Spleen (tissue), 11 donors: ENCODE measurements around the gene LY6G6D. TPM values are rescaled to one million over a fixed set of nuclear protein-coding genes. Genes with fewer than 3 reads are reported as not detected.

Experiments
- DNase-seq: peaks from one replicate; pipeline ENCODE4 v3.0.0-alpha.2; 2020
- H3K27ac ChIP-seq, 8 donors: fragments of 200-600 bp; sonication (generic) in 7 of 8; 1 replicate in 4 of 8; 2 replicates in 4 of 8; pipeline versions ENCODE4 v1.5.0 to v1.8.0; 2016 to 2021; ENCODE audit warnings: inconsistent platforms in 4 of 8, mild to moderate bottlenecking in 4 of 8, moderate library complexity in 1 of 8
- H3K27me3 ChIP-seq, 7 donors: fragments of 200-600 bp; sonication (generic) in 6 of 7; replicated peaks in 1 of 7; 1 replicate in 4 of 7; 2 replicates in 3 of 7; pipeline versions ENCODE4 v1.5.0 to v1.8.0; 2016 to 2021; ENCODE audit warnings: inconsistent platforms in 3 of 7, mild to moderate bottlenecking in 1 of 7
- H3K36me3 ChIP-seq, 6 donors: fragments of 200-600 bp; sonication (generic) in 5 of 6; 1 replicate in 4 of 6; 2 replicates in 2 of 6; pipeline versions ENCODE4 v1.5.0 to v1.8.0; 2016 to 2021; ENCODE audit warnings: inconsistent platforms in 2 of 6
- H3K4me1 ChIP-seq, 6 donors: fragments of 200-600 bp; sonication (generic) in 5 of 6; 1 replicate in 3 of 6; 2 replicates in 3 of 6; pipeline versions ENCODE4 v1.5.0 to v1.8.0; 2016 to 2021; ENCODE audit warnings: inconsistent platforms in 3 of 6
- H3K4me3 ChIP-seq, 8 donors: fragments of 200-600 bp; sonication (generic) in 7 of 8; 1 replicate in 4 of 8; 2 replicates in 4 of 8; pipeline versions ENCODE4 v1.5.0 to v1.8.0; 2016 to 2021; ENCODE audit warnings: inconsistent platforms in 4 of 8, mild to moderate bottlenecking in 4 of 8, moderate library complexity in 2 of 8
- H3K9me3 ChIP-seq, 8 donors: fragments of 200-600 bp; sonication (generic) in 7 of 8; 1 replicate in 4 of 8; 2 replicates in 4 of 8; pipeline versions ENCODE4 v1.5.0 to v1.8.0; 2016 to 2021; ENCODE audit warnings: inconsistent platforms in 4 of 8
- POLR2A ChIP-seq, 3 donors: fragments of 450-650 bp; IDR thresholded peaks; one replicate each; pipeline ENCODE4 v1.5.1; 2017; ENCODE audit warnings: antibody characterized with exemption in 3 of 3, mild to moderate bottlenecking in 1 of 3
- POLR2AphosphoS5 ChIP-seq, 3 donors: sonication (generic); formaldehyde crosslinking; IDR thresholded peaks; one replicate each; pipeline ENCODE4 v1.5.1; 2017; ENCODE audit warnings: antibody characterized with exemption in 3 of 3
- WGBS, 5 donors: extraction: QIAGEN DNeasy Blood & Tissue Kit in 3 of 5; methylation state at CpG; one replicate each; pipeline versions ENCODE4 v1.1.5 to v1.1.7; 2013 to 2018; 5-methylcytosine and 5-hydroxymethylcytosine counted together
- intact Hi-C: fragments of 100-400 bp; cut with DNase I; formaldehyde crosslinking; loops from one replicate; pipeline ENCODE4 v1.15.0; 2023; ENCODE audit warnings: low total_unique reads
- polyA plus RNA-seq, 3 donors: library from polyadenylated mRNA; stranded (reverse); fragments of 200-250 nt; gene quantifications; one replicate each; pipeline ENCODE4 v1.2.1, GENCODE V29; 2013
- total RNA-seq, 7 donors: library from RNA; depleted of rRNA in 3 of 7; stranded (reverse); fragments of >200 nt in 3 of 7; fragmentation: NEBNext Ultra II Directional in 4 of 7; extraction: Animal tissue kit (Norgen Biotek cat#: 25700) in 4 of 7; gene quantifications; one replicate each; pipeline versions ENCODE4 v1.1.0 to v1.2.1, GENCODE V29; 2016 to 2021
- TF ChIP-seq, protein P1 (sequence below), 11 experiments: fragments of 200-600 bp in 7 of 11; fragments of 450-650 bp in 4 of 11; sonication (generic) in 4 of 11; IDR thresholded peaks in 8 of 11; conservative IDR thresholded peaks in 3 of 11; 1 replicate in 7 of 11; 2 replicates in 4 of 11; pipeline versions ENCODE4 v1.4.0 to v1.8.0; 2016 to 2021; ENCODE audit warnings: antibody characterized with exemption in 11 of 11, inconsistent platforms in 4 of 11, mild to moderate bottlenecking in 1 of 11
- donor health status: healthy with polysubstance abuse.
- donor health status: DM: no; HTN: no; CAD: no; lungs with moderate emphysema.
- donor health status: DM: no; HTN: no; CAD: no.
- donor health status: Bipolar disorder and iron deficiency.
- donor health status: healthy.
- donor health status: DM: no; HTN: no; CAD: no.
- donor health status: DM: yes; HTN: yes; CAD: no.

LY6G6D gene
- total and polyA plus RNA-seq, 10 donors: not detected

DNA sequence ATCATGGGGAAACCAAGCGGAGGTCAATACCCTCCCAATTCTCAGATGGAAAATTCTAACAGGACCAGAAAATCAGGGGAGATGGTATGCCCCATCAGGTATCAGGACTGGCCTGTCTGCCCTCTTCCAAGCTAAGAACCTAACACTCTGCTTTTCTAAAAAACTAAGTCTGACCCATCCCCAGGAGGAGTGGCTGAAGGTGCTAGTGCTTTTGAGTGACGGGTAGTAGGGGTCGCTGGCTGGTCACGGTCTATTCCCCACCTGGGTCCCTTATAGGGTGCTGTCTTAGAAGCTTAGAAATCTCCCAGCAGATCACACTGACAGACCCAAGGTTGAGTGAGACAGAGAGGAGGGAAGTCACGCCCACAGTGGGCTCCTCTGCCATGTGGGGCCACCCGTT lies 21.6 kb upstream of the LY6G6D start:
- DNase-seq: no peak
- Histone ChIP-seq H3K9me3 (no peaks in the 10 kb centered on the region), H3K4me3 (no peak overlapping the region), H3K36me3 (peaks cover 0 to 100% (median 90%) of the 10 kb centered on the region in 6 donors), H3K4me1 (peaks cover 0 to 28% (median 14%) of the 10 kb centered on the region in 6 donors), H3K27ac (no peak overlapping the region), H3K27me3 (no peaks in the 10 kb centered on the region)
- intact Hi-C loops: no loop called here
- WGBS, 5 donors: 85 to 96% (median 91%) methylated on average over 5 to 6 of the region's 6 CpGs
- TF ChIP-seq POLR2AphosphoS5 (IDR thresholded peaks at IDR 0.05) (no peak), POLR2A (IDR thresholded peaks at IDR 0.05) (no peak)
- TF ChIP-seq, protein P1, sequence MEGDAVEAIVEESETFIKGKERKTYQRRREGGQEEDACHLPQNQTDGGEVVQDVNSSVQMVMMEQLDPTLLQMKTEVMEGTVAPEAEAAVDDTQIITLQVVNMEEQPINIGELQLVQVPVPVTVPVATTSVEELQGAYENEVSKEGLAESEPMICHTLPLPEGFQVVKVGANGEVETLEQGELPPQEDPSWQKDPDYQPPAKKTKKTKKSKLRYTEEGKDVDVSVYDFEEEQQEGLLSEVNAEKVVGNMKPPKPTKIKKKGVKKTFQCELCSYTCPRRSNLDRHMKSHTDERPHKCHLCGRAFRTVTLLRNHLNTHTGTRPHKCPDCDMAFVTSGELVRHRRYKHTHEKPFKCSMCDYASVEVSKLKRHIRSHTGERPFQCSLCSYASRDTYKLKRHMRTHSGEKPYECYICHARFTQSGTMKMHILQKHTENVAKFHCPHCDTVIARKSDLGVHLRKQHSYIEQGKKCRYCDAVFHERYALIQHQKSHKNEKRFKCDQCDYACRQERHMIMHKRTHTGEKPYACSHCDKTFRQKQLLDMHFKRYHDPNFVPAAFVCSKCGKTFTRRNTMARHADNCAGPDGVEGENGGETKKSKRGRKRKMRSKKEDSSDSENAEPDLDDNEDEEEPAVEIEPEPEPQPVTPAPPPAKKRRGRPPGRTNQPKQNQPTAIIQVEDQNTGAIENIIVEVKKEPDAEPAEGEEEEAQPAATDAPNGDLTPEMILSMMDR (IDR thresholded peaks at IDR 0.05 in 8 of 11, conservative IDR thresholded peaks at IDR 0.05 in 3 of 11): no peak

DNA sequence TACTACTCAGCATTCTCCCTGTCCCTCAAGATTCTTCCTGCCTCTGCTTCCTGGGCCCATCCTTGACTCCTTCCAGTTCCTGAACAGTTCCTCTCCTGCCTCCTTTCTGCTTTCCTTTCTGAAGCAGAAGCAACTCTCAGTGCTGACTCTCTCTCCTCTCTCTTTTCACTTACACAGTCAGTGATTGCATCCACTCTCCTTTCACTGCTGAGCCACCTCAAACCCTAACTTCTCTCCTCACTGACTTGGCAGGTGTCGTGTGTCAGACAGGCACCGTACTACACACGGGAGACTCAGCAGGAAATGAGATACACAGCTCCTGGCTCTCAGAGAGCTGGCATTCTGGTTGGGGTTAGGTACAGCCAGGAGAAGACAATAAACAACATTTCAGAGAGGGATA lies 17.6 kb upstream of the LY6G6D start:
- H3K9me3 ChIP-seq: no peaks in the 10 kb centered on the region
- H3K27ac ChIP-seq: peak overlapping the region in 3 of 8 donors; percentile 18 to 50 (median 37)
- H3K27me3 ChIP-seq: no peaks in the 10 kb centered on the region
- no peak overlapping the region for H3K4me3 ChIP-seq
- TF ChIP-seq POLR2AphosphoS5 (IDR thresholded peaks at IDR 0.05): no peak
- 38 to 53% (median 43%) methylated on average over 3 of the region's 3 CpGs for WGBS, 5 donors
- intact Hi-C loops: no loop called here
- no peak for DNase-seq
- peaks cover 15 to 52% (median 31%) of the 10 kb centered on the region in 6 donors for H3K4me1 ChIP-seq
- H3K36me3 ChIP-seq: peaks cover 0 to 92% (median 69%) of the 10 kb centered on the region in 6 donors

DNA sequence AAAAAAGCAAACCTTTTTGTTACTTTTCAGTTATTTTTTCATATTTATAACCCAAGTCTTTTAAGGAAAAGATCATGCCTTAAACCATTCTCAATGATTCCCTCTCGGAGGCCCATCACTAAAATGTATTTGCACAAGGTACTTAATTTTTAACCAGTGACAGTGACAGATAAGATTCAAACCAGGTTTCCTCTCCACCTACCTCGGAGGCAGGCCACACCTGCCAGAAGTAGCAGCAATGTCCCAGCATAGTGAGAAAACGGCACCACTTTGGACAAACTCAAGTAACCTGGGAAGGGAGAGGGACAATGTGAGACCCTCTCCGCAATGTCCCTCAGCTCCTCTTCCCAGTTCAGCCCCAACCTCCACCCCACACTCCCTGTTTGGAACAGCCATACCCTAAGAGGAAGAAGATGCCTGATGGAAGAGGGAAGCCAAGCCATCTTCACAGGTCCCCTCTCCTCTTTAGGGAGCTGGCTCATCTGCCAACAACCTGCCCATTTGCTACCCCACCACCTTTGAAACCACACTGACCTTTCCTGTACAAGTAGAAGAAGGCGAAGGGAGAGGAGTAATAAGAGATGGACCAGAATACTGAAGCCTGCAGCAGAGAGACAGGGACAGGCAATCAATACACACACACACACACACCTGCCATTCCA lies 14.3 kb upstream of the LY6G6D start:
- WGBS, 5 donors: 89 to 96% (median 92%) methylated on average over 5 of the region's 5 CpGs
- peak overlapping the region in 1 of 8 donors; percentile 98 for H3K27ac ChIP-seq
- no peak for DNase-seq

DNA sequence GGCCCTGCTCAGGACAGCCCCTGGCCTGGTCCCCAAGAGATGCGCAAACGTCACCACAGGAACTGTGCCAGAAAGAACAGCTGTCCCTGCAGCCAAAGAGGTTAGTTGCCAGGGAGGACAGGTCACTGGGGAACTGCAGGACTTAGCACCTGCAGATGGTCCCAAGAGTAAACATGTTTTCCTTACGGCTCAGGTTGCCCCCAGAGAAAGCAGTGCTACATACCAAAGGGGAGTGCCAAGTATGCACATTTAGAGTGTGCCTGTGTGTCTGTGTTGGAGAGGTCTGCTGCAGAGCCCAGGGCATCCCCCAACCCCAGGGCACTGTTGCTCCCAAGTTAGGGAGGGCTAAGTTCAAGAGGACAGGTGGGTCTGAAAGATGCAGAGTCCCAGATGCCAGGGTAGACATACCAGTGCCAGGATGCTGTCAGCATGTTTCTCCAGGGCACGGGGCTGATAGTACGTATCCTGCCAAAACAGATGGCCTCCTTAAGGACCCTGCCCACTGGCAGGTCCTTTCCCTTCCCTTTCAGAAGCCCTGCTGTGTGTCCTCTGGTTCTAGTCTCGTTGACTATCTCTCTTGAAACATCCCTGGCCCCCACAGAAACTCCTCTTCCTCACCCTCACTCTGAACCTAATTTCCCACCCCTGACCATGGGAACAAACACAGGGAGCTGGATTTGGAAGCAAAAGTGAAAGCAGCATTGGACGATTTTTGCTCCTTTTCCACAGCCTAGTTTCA lies 13.3 kb upstream of the LY6G6D start:
- TF ChIP-seq POLR2A (IDR thresholded peaks at IDR 0.05) (no peak), POLR2AphosphoS5 (IDR thresholded peaks at IDR 0.05) (no peak)
- TF ChIP-seq, protein P1 (IDR thresholded peaks at IDR 0.05 in 8 of 11, conservative IDR thresholded peaks at IDR 0.05 in 3 of 11): no peak
- WGBS, 5 donors: 24 to 41% (median 34%) methylated on average over 7 of the region's 7 CpGs
- peaks cover 0 to 49% (median 26%) of the 10 kb centered on the region in 6 donors for H3K36me3 ChIP-seq
- H3K4me1 ChIP-seq: peaks cover 15 to 64% (median 39%) of the 10 kb centered on the region in 6 donors
- intact Hi-C loops: no loop called here
- H3K9me3 ChIP-seq: no peaks in the 10 kb centered on the region
- H3K4me3 ChIP-seq: peak overlapping the region; percentile 52 to 82 (median 61)
- no peak for DNase-seq
- peak overlapping the region; percentile 97 to 100 (median 99) for H3K27ac ChIP-seq
- no peaks in the 10 kb centered on the region for H3K27me3 ChIP-seq

More for the DNA sequence above, 14.3 kb upstream of the LY6G6D start:
- TF ChIP-seq, protein P1 (IDR thresholded peaks at IDR 0.05 in 8 of 11, conservative IDR thresholded peaks at IDR 0.05 in 3 of 11): no peak
- no peak for TF ChIP-seq POLR2A (IDR thresholded peaks at IDR 0.05)
- no peak for TF ChIP-seq POLR2AphosphoS5 (IDR thresholded peaks at IDR 0.05)
- H3K9me3 ChIP-seq: no peaks in the 10 kb centered on the region
- intact Hi-C loops: no loop called here
- no peaks in the 10 kb centered on the region for H3K27me3 ChIP-seq
- peak overlapping the region in 2 of 8 donors; percentile 56 to 78 for H3K4me3 ChIP-seq
- H3K36me3 ChIP-seq: peaks cover 0 to 59% (median 36%) of the 10 kb centered on the region in 6 donors
- peaks cover 15 to 64% (median 39%) of the 10 kb centered on the region in 6 donors for H3K4me1 ChIP-seq
